Measurements from ENCODE around the gene BEGAIN. TPM values are rescaled to one million over a fixed set of nuclear protein-coding genes. Genes with fewer than 3 reads are reported as not detected.
A peak's percentile ranks its signal among the peaks of the same experiment; 100 is the strongest.

The BEGAIN gene
- total and polyA plus RNA-seq, 9 donors: 0.35 to 11.0 (median 4.6) TPM

GRCh38 chr14:100536721-100537445 is 50.3 kb downstream of the BEGAIN start:
- no peak overlapping the region for H3K4me3 ChIP-seq
- H3K9me3 ChIP-seq: no peaks in the 10 kb centered on the region
- H3K27me3 ChIP-seq: no peaks in the 10 kb centered on the region
- intact Hi-C loops (cut with DNase I): no loop called here
- peak in 3 of 5 donors; percentile 8 to 26 (median 11) for DNase-seq
- no peaks in the 10 kb centered on the region for H3K36me3 ChIP-seq
- TF ChIP-seq CTCF (IDR thresholded peaks at IDR 0.05) (no peak), POLR2A (IDR thresholded peaks at IDR 0.05) (no peak), EP300 (IDR thresholded peaks at IDR 0.05) (no peak)
- peaks cover 12% of the 10 kb centered on the region for H3K4me1 ChIP-seq (ENCODE audit: insufficient read depth)
- no peak overlapping the region for H3K27ac ChIP-seq
- WGBS, 3 donors: 79 to 89% (median 86%) methylated on average over 29 of the region's 29 CpGs

GRCh38 chr14:100536121-100536510 is 51.1 kb downstream of the BEGAIN start:
- no peaks in the 10 kb centered on the region for H3K27me3 ChIP-seq
- DNase-seq: peak in 2 of 5 donors; percentile 9 to 25
- intact Hi-C loops (cut with DNase I): no loop called here
- TF ChIP-seq CTCF (IDR thresholded peaks at IDR 0.05) (no peak), POLR2A (IDR thresholded peaks at IDR 0.05) (no peak), EP300 (IDR thresholded peaks at IDR 0.05) (no peak)
- no peaks in the 10 kb centered on the region for H3K36me3 ChIP-seq
- 90 to 91% (median 90%) methylated on average over 8 of the region's 8 CpGs for WGBS, 3 donors
- H3K4me3 ChIP-seq: no peak overlapping the region
- H3K9me3 ChIP-seq: no peaks in the 10 kb centered on the region
- H3K27ac ChIP-seq: no peak overlapping the region
- H3K4me1 ChIP-seq (ENCODE audit: insufficient read depth): peaks cover 12% of the 10 kb centered on the region

DNA sequence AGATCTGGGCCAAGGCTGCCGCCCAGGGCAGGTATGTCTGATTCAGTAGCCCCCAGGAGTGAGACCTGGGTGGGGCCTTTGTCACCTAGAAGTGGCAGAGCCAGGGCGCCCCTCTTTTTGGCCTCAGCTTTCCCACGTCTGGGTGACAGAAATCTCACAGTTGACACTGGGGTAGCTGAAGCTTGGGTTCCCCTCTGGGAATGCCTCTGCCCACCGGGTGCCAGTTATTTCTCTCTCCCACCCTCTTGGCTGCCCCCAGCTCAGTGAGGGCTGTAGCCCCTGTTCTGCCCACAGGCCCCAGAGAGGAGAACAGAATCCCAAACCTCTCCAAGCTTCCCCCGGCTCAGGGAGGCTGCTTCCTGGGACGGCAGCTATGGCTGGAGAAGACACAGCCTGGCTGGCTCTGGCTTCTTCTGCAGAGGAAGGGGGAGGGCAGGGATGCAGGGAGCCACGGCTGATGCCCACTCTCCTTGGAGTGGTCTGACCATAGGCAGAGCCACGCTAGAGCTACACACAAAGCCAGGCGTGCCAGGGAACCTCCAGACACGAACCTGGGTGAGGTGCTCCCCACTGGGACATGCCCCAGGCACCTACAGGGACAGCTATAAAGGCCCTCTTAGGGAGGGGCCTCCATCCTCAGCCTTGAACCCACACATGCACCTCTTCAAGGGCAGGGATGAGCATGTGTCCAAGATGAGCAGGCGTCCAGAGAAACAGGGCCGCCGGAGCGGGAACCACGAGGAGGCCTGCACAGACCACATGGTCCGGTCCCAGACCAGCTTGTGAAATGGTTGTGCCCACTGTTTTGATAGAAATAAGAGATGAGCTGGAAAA is 51.7 kb downstream of the BEGAIN start:
- 82 to 86% (median 83%) methylated on average over 16 of the region's 16 CpGs for WGBS, 3 donors
- Histone ChIP-seq H3K4me3 (no peak overlapping the region), H3K36me3 (no peaks in the 10 kb centered on the region), H3K27ac (no peak overlapping the region), H3K9me3 (no peaks in the 10 kb centered on the region), H3K27me3 (no peaks in the 10 kb centered on the region), H3K4me1 (ENCODE audit: insufficient read depth) (peaks cover 12% of the 10 kb centered on the region)
- peak in 3 of 5 donors; percentile 6 to 16 (median 12) for DNase-seq
- intact Hi-C loops (cut with DNase I): no loop called here
- TF ChIP-seq CTCF (IDR thresholded peaks at IDR 0.05): no peak
- TF ChIP-seq POLR2A (IDR thresholded peaks at IDR 0.05): no peak
- TF ChIP-seq EP300 (IDR thresholded peaks at IDR 0.05): no peak

DNA sequence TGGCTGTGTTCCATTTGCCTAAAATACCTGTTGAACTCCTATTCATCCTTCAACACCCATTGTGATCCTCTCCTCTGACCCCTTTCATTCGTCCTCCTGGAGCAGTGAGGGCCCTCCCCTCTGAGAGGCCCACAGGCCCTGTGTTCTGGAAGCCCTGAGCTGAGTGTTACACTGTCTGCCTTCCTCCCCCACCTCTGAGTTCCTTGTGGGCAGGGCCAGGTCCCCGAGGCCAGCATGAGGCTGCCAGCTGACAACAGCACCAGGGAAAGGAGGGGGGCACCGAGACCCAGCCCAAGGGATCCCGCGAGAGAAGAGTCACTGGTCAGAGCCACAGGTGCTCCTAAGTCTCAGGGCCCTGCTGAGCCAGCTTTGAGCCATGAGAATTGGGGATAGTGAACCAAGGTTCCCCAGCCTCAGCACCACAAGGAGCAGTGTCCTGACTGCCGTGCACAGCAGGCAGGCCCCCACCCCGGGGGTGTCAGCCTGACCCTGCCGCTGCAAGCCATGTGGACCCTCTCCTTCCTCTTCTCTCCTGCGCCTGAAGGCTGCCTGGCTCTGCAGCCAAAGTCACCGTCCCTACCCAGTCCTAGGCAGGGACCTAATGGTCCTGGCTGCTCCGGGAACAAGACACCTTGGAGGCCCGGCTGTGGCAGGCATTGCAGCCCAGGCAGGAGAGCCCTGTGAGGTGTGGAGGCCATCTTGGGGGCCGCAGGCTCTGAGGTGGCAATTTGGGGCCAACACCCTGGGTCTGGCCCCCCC is 52.5 kb downstream of the BEGAIN start:
- no peaks in the 10 kb centered on the region for H3K27me3 ChIP-seq
- H3K4me1 ChIP-seq (ENCODE audit: insufficient read depth): peaks cover 12% of the 10 kb centered on the region
- H3K4me3 ChIP-seq: no peak overlapping the region
- no peak overlapping the region for H3K27ac ChIP-seq
- no peaks in the 10 kb centered on the region for H3K36me3 ChIP-seq
- intact Hi-C loops (cut with DNase I): no loop called here
- DNase-seq: peak; percentile 17 to 45 (median 20)
- 73 to 81% (median 77%) methylated on average over 13 of the region's 13 CpGs for WGBS, 3 donors
- TF ChIP-seq POLR2A (IDR thresholded peaks at IDR 0.05): no peak
- TF ChIP-seq EP300 (IDR thresholded peaks at IDR 0.05): no peak
- no peak for TF ChIP-seq CTCF (IDR thresholded peaks at IDR 0.05)
- no peaks in the 10 kb centered on the region for H3K9me3 ChIP-seq

Measured in ovary (tissue), 9 donors.